ENCODE results near the gene NXN.
"Not testable (repeated sequence)": the region's sequence is repeated elsewhere in the genome, so short reads cannot be mapped to it uniquely, and the experiment has no call there.

NXN gene

DNA sequence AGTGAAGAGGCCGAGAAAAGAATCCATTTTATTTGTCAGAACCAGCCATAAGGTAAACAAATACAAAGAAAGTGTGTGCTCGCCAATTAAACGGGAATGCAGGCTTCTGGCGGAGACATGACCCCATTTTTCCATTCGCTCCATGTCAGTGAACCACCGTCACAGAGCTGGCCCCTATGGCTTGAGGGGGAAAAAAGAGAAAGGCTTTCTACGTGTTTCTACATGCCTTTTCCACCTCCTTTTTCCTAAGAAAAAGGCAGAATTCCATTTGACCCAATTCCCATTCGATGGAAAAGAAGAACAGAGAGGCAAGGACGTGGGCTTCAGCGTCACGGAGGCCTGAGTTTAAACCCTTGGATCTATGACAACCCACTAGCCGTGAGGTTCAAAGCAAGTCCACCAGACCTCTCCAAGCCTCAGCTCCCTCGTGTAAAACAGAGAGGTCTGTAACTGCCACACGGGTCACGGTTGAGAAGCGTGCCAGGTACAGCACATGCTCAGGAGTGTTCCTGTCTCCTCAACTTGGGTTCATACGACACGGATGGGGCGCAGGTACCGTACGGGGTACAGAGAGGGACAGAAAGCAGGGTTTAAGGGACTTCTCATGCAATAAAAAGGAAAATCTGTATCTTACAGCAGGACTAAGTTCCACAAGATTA lies 91.9 kb downstream of the NXN start:
- no peak for DNase-seq (ENCODE audit: low spot score)

DNA sequence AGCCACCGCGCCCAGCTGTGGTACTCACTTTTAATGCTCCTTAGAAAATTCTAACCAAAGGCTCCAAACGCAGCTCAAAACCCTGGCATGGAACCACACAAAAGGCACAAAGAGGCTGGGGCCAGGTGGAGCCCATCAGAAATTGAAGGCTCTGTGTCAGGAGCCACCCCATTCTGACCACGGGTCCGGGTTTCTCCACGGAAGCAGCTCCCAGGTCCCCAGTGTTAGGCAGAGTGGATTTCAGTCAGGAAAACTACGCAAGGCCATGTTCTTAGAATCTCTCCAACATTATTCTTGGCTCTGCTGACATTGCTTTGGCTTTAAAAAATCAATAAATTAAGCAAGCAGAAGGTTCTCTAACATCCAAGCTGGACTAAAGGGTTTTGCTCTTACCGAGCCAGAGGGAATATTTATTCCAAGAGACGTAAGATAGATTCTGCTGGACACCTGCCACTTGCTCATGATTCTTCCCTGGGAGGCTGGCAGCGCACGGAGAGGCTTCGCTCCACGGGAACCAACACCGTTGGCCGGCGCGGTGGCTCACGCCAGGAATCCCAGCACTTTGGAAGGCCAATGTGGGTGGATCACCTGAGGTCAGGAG lies 93.5 kb downstream of the NXN start:
- DNase-seq (ENCODE audit: low spot score), result no peak

DNA sequence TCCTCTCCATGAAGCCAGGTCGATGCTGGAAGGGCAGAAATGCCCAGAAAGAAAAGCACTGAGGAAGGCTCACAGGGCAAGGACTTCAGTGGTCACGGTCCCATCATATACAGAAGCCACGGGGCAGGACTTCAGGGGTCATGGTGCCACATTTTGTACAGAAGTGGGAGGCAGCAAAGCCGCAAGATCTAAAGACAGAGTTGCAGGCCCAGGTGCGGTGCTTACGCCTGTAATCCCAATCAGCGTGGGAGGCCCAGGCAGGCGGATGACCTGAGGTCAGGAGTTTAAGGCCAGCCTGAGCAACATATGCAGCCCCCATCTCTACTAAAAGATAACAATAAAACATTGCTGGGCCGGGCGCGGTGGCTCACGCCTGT lies 96.0 kb downstream of the NXN start:
- no peak for DNase-seq (ENCODE audit: low spot score)

GRCh38 chr17:882827-883585 lies 96.6 kb downstream of the NXN start:
- DNase-seq (ENCODE audit: low spot score), result peak; percentile 28

DNA sequence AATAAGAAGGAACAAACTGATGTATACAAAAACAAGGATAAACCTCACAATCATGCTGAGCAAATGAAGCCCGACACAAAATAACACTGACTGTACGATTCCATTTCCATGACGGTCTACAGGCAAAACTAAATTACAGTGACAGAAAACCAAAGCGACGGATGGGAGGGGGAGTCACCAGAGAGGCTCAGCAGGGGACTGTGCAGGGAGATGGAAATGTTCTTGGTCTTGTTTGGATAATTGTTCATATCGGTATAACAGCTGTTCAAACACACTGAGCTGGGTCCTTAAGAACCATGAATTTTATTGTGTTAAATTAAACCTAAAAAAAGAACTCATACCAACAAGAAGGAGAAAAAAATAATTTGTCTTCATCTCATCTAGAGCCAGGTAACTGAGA lies 97.8 kb downstream of the NXN start:
- DNase-seq (ENCODE audit: low spot score), result no peak

DNA sequence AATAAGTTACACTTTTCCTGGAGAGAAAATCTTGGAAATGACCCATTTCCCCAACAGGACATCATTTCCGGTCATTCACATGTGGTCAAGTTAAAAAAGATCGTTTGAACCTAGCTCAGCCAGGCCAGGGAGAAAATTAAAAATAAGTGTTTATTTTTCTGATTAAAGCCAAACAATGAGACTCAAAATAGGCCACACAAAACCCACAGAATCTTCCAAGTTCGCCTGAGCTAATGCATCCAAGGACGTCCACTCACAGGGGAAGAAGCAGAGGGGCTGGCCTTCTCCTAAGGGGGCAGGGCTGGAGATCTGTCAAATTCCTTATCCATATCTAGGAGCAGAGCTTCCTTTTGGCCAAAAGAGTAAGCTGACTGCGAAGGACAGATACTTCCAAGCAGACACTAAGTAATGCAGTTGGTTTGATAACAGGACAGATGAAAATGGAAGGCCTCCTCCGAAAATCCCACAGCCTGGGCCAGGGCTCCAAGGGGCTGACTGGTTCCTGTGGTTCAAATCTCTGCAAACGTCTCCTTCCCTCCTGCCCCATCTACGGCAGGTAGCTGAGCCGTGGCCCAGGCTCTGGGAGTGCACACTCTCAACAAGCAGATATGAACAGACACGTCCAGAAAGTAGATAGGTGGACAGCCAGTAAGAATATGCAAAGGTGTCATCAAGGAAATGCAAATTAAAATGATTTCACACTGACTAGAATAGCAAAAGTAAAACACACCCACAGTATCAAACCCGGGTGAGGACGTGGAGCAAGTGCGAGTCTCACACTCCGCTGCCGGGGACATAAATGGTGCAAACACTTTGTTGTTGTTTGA lies 98.9 kb downstream of the NXN start:
- DNase-seq (ENCODE audit: low spot score), result peak; percentile 20

DNA sequence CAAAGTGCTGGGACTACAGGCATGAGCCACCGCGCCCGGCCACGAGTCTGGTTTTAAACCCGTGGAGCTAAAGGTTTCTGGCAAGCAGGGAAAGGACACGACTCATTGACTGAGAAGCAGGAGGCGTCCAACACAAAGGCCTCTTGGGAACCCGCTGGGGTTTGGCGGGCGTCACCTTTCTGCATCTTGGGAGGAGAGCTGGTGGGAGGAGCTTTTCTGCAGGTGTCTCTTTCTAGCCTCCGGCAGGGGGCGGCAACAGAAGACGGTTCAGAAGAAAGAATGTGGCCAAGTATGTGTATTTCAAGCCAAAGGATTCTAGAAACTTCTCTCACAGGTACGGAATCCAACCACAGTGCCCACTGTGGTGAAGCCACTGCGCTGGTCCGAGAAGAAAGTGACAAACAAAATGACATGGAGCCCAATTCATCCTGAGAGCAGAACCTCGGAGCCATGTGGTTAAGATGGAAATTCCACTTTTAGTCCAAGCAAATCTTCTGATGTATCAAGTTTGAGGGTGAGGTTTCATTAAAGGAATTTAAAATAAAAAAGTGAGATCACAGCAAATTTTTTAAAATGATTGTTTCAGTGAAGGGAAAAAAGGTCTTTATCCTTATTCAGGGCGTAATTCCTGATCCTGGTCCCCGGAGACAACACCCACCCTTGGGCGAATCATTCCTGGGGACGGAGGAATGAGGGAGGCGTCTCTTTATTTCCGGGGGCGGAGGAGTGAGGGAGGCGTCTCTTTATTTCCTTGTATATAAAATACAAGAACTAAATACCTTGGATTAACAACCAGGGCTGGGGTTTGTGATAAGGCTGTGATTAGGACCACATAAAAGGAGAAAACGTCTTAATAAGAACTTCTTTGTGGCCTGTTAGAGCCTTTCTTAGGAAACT lies 99.8 kb downstream of the NXN start:
- DNase-seq (ENCODE audit: low spot score), result peak; percentile 58

GRCh38 chr17:877630-878029 lies 101.9 kb downstream of the NXN start:
- DNase-seq (ENCODE audit: low spot score), result no peak

DNA sequence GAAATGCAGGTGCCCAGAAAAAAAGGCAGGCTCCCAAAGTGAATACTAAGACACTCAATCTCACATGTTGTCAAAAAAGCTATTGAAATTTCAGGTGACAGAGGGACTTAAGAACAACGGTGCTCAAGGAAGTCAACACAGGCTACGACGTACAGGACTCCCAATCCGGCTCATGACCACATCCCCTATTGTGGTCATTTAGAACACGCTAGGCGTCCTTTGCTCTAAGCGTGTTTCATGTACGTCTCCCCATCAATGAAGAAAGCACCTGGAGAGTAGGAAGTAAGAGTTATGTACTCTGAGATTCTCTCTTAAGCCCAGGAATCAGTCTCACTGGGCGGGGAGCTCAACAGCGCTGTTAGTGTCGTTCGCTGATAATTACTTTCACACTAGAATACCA lies 103.3 kb downstream of the NXN start:
- DNase-seq (ENCODE audit: low spot score), result no peak

- DNase-seq (ENCODE audit: low spot score), result not testable (repeated sequence)
Observed at GRCh38 chr17:874590-874989, 105.0 kb downstream of the NXN start.

DNA sequence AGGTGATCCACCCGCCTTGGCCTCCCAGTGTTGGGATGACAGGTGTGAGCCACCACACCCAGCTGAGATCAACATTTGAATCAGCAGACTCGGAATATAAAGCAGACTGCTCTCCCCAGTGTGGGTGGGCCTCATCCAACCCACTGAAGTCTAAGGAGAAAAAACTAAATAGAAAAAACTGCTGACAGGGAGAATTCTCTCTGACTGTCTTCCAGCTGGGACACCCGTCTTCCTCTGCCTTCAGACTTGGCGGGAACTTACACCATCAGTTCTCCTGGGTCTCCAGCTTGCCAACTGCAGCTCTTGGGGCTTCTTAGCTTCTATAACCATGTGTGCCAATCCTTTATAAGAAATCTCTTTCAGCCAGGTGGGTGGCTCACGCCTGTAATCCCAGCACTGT lies 106.7 kb downstream of the NXN start:
- no peak for DNase-seq (ENCODE audit: low spot score)

DNA sequence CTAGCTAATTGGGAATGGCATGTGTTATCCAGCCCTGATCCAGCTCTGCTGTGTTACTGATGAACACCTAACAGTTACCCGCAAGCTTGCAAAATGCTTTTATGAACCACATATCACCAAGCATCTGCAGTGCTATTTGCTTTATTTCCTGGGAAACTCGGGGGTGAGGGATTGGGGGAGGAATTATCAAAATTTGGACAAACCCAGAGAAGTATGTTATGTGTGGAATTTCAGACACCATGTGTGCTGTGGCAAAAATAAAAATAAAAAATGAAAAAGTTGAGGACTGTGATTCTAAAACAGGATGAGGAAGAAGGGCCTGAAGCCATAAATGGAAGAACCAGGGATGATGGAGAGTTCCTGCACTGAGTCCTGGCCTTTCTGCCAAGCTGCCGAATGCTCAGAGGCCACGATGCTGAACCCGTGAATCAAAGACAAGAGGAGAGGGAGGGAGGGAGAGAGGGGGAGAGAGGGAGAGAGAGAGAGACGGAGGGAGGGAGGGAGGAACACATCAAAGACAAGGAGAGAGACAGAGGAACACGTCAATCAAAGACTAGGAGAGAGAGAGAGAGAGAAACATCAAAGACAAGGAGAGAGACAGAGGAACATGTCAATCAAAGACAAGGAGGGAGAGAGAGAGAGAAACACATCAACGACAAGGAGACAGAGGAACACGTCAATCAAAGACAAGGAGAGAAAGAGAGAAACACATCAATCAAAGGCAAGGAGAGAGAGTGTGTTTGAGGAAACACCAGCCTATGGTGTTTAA lies 107.6 kb downstream of the NXN start:
- no peak for DNase-seq (ENCODE audit: low spot score)

DNA sequence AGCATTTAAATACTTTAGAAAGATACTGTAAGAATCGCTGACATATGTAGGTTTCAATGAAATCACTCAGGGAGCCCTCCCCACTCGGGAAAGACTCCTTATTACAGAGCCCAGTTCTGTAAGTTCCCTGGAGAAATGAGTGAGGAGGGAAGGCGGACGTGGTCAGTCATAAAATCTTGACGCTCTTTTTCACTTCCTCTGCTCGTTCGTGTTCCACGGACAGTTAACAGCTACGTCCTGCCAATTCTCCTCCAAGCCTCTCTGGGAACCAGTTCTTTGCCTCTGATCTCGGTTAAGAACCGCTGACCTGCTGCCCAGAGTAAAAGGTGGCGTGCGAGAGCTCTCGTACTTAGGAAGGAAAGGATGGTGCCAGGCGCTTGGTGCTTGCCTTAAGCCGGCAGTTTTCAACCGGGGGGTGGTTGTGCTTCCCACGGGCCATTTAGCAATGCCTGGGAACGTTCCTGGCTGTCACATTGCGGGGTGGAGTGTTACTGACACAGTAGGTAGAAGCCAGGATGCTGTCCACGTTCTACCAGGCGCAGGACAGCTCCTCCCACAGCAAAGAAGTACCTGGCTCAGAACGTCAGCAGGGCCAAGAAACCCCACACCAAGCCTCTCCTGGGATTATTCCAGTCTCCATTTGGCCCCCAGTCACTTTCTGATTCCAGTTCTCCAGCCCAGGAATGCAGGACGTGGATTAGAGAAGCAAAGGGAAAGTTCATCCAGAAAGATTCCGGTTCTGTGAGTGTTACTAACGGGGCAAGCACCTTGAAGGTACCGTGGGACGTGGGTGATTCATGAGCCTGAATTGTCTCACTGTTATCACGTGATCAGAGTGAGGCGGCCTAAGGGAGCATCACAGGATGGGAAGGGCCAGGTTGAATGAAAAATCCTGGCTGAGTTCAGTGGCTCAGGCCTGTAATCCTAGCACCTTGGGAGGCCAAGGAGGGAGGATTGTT lies 109.7 kb downstream of the NXN start:
- peak; percentile 79 for DNase-seq (ENCODE audit: low spot score)

DNA sequence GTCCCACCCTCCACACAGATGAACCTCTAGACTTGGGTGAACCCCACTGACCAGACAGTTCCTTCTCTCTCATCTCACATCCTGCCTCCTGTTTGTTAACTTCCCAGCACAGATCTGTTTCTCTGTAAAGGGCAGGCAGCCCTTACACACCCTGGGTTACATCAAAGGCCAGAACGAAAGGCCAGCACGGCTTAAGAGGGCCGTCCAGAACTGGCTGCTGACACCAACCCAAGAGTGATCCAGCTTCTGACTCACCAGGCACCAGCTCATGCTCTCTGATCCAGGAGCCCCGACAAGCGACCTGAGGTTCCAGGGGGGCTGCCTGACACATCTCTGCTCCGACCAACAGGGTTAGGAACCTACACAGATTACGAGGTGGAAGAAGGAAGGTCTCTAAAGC lies 110.5 kb downstream of the NXN start:
- peak; percentile 93 for DNase-seq (ENCODE audit: low spot score)

- no peak for DNase-seq (ENCODE audit: low spot score)
Observed at GRCh38 chr17:867896-868489, 111.6 kb downstream of the NXN start.

DNA sequence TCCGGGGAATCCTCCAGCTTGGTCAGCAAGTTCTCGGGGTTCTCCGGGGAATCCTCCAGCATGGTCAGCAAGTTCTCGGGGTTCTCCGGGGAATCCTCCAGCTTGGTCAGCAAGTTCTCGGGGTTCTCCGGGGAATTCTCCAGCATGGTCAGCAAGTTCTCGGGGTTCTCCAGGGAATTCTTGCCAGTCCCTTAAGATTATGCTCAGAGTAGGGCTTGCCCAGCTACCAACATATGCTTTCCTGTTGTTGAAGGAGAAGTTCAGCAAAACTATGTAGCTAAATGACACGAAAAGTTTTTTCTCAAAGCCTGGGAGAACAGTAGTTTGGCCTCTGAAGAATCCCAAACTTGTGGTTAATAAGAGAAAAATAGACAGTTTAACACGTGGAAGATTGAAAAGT lies 112.3 kb downstream of the NXN start:
- DNase-seq (ENCODE audit: low spot score), result not testable (repeated sequence)

- DNase-seq (ENCODE audit: low spot score), result no peak
Observed at GRCh38 chr17:866568-867103, 112.9 kb downstream of the NXN start.

DNA sequence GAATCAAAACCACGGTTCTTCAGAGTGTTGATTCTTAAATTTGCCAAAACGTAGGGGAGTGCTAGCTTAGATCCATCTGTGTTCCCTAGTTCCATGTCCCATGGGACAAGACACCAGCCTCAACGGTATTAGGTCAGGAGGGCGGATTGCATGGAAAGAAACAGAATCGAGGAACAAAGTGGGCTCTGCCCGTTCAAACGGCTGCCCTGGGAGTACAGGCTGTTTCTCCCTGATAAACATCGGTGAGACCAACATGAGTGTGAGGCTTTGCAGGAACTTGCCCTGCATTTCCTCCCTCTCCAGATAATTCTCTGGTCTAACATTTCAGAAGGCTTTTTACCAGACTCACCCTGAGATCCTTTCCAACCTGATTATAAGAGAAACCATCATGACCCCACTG lies 115.3 kb downstream of the NXN start:
- no peak for DNase-seq (ENCODE audit: low spot score)

DNA sequence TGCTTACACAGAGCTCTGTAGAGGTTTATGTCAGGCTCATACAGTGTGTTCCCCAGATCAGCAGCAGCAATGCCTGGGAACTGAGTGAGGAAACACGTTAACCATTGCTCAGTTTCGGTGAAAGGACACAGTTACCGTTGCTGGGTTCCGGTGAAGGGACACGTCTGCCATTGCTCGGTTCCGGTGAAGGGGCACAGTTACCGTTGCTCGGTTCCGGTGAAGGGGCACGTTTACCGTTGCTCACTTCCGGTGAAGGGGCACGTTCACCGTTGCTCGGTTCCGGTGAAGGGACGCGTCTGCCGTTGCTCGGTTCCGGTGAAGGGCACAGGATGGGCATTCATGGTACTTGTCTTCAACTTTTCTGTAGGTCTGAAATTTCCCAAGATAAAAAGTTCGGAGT lies 115.7 kb downstream of the NXN start:
- DNase-seq (ENCODE audit: low spot score), result no peak

Data from AG20443 (cell line).